Fibroblast of lung (primary cell): ENCODE results near the gene TNIK.

Experiments
- EZH2 ChIP-seq: IDR thresholded peaks from 2 replicates; pipeline ENCODE4 v1.5.1; 2012; ENCODE audit warnings: low read length, control low read depth, mild to moderate bottlenecking; ENCODE audit errors: missing control alignments
- TF ChIP-seq, protein P1 (sequence below), 2 donors: IDR thresholded peaks in 1 of 2; conservative IDR thresholded peaks in 1 of 2; 1 replicate in 1 of 2; 2 replicates in 1 of 2; pipeline ENCODE4 v1.5.1; 2011 to 2012; ENCODE audit warnings: low read length in 2 of 2, control low read depth in 1 of 2, inconsistent platforms in 1 of 2, low read depth in 1 of 2, mild to moderate bottlenecking in 1 of 2

DNA sequence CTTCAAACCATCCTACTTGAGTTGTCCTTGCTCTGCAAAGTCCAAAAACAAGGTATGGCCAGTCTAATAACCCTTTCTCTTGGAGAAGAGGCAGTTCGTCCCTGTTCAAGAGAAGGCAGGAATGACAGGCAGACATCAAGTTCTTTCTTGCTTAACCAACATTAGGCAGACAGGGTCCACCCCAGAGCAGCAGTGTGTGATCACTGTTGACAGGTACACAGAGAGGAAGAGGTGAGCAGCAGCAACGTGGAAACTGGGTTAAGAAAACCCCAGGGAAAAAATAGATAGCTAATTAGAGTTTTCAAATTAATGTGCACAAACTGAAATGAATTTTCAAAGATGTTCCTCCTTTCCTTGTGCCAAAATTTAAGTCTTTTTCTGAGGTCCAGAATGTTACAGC lies 48.2 kb downstream of the TNIK start:
- TF ChIP-seq, protein P1, sequence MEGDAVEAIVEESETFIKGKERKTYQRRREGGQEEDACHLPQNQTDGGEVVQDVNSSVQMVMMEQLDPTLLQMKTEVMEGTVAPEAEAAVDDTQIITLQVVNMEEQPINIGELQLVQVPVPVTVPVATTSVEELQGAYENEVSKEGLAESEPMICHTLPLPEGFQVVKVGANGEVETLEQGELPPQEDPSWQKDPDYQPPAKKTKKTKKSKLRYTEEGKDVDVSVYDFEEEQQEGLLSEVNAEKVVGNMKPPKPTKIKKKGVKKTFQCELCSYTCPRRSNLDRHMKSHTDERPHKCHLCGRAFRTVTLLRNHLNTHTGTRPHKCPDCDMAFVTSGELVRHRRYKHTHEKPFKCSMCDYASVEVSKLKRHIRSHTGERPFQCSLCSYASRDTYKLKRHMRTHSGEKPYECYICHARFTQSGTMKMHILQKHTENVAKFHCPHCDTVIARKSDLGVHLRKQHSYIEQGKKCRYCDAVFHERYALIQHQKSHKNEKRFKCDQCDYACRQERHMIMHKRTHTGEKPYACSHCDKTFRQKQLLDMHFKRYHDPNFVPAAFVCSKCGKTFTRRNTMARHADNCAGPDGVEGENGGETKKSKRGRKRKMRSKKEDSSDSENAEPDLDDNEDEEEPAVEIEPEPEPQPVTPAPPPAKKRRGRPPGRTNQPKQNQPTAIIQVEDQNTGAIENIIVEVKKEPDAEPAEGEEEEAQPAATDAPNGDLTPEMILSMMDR (conservative IDR thresholded peaks at IDR 0.05 in 1 of 2, IDR thresholded peaks at IDR 0.05 in 1 of 2; ENCODE audit: low read depth in 1 of 2, low read length in 2 of 2) = no peak
- TF ChIP-seq EZH2 = no peak
